Karpas-422 (cell line): Measurements from ENCODE around the gene SPATA12. TPM values are rescaled to one million over a fixed set of nuclear protein-coding genes. Genes with fewer than 3 reads are reported as not detected.

ENCODE experiments used
- DNase-seq: peaks from one replicate; pipeline ENCODE4 v3.0.0-alpha.2; 2015
- H2AFZ ChIP-seq: fragments of 200-600 bp; sonication (generic); 2 replicates; pipeline ENCODE4 v1.6.1; 2014; ENCODE audit warnings: antibody characterized with exemption, low read length, mixed read lengths
- H3K27ac ChIP-seq: fragments of 200-600 bp; sonication (generic); 2 replicates; pipeline ENCODE4 v1.5.1; 2014; ENCODE audit warnings: mild to moderate bottlenecking, low read length, moderate library complexity
- H3K27me3 ChIP-seq: fragments of 200-600 bp; sonication (generic); 2 replicates; pipeline ENCODE4 v1.6.1; 2014; ENCODE audit warnings: low read length, mixed read lengths
- H3K36me3 ChIP-seq: fragments of 200-600 bp; sonication (generic); 2 replicates; pipeline ENCODE4 v1.6.1; 2014; ENCODE audit warnings: low read length, mixed read lengths; ENCODE audit not compliant: insufficient read depth
- H3K4me1 ChIP-seq: fragments of 200-600 bp; sonication (generic); 2 replicates; pipeline ENCODE4 v1.6.1; 2014; ENCODE audit warnings: mild to moderate bottlenecking, low read length, mixed read lengths
- H3K4me2 ChIP-seq: fragments of 200-600 bp; sonication (generic); 2 replicates; pipeline ENCODE4 v1.6.1; 2014; ENCODE audit warnings: low read length, low read depth, mild to moderate bottlenecking; ENCODE audit not compliant: poor library complexity, severe bottlenecking
- H3K4me3 ChIP-seq: fragments of 200-600 bp; sonication (generic); 2 replicates; pipeline ENCODE4 v1.5.1; 2014; ENCODE audit warnings: mild to moderate bottlenecking, antibody characterized with exemption, low read length, mixed read lengths
- H3K79me2 ChIP-seq: fragments of 200-600 bp; sonication (generic); 2 replicates; pipeline ENCODE4 v1.6.1; 2014; ENCODE audit warnings: mild to moderate bottlenecking, low read length, mixed read lengths
- H3K9ac ChIP-seq: fragments of 200-600 bp; sonication (generic); 2 replicates; pipeline ENCODE4 v1.6.0; 2014; ENCODE audit warnings: low read length
- H3K9me2 ChIP-seq: fragments of 200-600 bp; sonication (generic), shearing (Covaris generic); replicated peaks from 2 replicates; pipeline ENCODE4 v1.6.0; 2014; ENCODE audit warnings: mild to moderate bottlenecking, low read length, moderate library complexity; ENCODE audit not compliant: insufficient read depth
- H3K9me3 ChIP-seq: fragments of 300-700, 200-600 bp; sonication (generic); 2 replicates; pipeline ENCODE4 v1.6.1; 2014; ENCODE audit warnings: low read length, mixed read lengths
- H4K20me1 ChIP-seq: fragments of 200-600 bp; sonication (generic); 2 replicates; pipeline ENCODE4 v1.6.1; 2014; ENCODE audit warnings: mild to moderate bottlenecking, antibody characterized with exemption, low read length, low read depth; ENCODE audit not compliant: insufficient read depth
- total RNA-seq: library from RNA; depleted of rRNA; stranded (reverse); fragments of >200 nt; shearing (Covaris generic); gene quantifications from 2 replicates; pipeline ENCODE4 v1.2.3, GENCODE V29; 2014; ENCODE audit warnings: low replicate concordance

Gene SPATA12
- total RNA-seq, 1 experiment from 2014 or later: 3.9 TPM

- no peaks in the 10 kb centered on the region for H4K20me1 ChIP-seq
- H3K9me3 ChIP-seq: no peaks in the 10 kb centered on the region
- no peak overlapping the region for H3K4me3 ChIP-seq
- peaks cover 79% of the 10 kb centered on the region for H3K4me1 ChIP-seq
- H3K4me2 ChIP-seq: peak overlapping the region; percentile 57
- no peak overlapping the region for H2AFZ ChIP-seq
- no peaks in the 10 kb centered on the region for H3K27me3 ChIP-seq
- H3K79me2 ChIP-seq: no peaks in the 10 kb centered on the region
- H3K9ac ChIP-seq: peak overlapping the region; percentile 68
- H3K9me2 ChIP-seq: no peaks in the 10 kb centered on the region
- no peaks in the 10 kb centered on the region for H3K36me3 ChIP-seq
- no peak for DNase-seq
- H3K27ac ChIP-seq: peak overlapping the region; percentile 95
These were observed 28.0 kb downstream of the SPATA12 start for GRCh38 chr3:57088503-57088902.

GRCh38 chr3:57089043-57089442, 28.6 kb downstream of the SPATA12 start:
- DNase-seq: no peak
- Histone ChIP-seq H3K9ac (peak overlapping the region; percentile 68), H4K20me1 (no peaks in the 10 kb centered on the region), H3K9me2 (no peaks in the 10 kb centered on the region), H3K36me3 (no peaks in the 10 kb centered on the region), H3K4me1 (peaks cover 84% of the 10 kb centered on the region), H3K4me2 (peak overlapping the region; percentile 57), H3K9me3 (no peaks in the 10 kb centered on the region), H3K79me2 (no peaks in the 10 kb centered on the region), H3K27me3 (no peaks in the 10 kb centered on the region), H3K4me3 (peak overlapping the region; percentile 47; the same call in 1 of the 2 replicates), H2AFZ (no peak overlapping the region), H3K27ac (peak overlapping the region; percentile 95)

- H2AFZ ChIP-seq: peak overlapping the region; percentile 37
These were observed 31.2 kb downstream of the SPATA12 start for GRCh38 chr3:57091521-57092273.

GRCh38 chr3:57093489-57093888, 33.0 kb downstream of the SPATA12 start:
- Histone ChIP-seq H3K4me2 (peak overlapping the region; percentile 67), H3K27me3 (no peaks in the 10 kb centered on the region), H3K9me3 (no peaks in the 10 kb centered on the region), H3K4me3 (peak overlapping the region; percentile 41), H3K9me2 (no peaks in the 10 kb centered on the region), H3K4me1 (peaks cover 78% of the 10 kb centered on the region), H4K20me1 (no peaks in the 10 kb centered on the region), H2AFZ (peak overlapping the region; percentile 33; the same call in 1 of the 2 replicates), H3K27ac (peak overlapping the region; percentile 95), H3K79me2 (no peaks in the 10 kb centered on the region), H3K36me3 (no peaks in the 10 kb centered on the region), H3K9ac (peak overlapping the region; percentile 60)
- DNase-seq: peak; percentile 75

More at GRCh38 chr3:57091521-57092273, 31.2 kb downstream of the SPATA12 start:
- peaks cover 96% of the 10 kb centered on the region for H3K4me1 ChIP-seq
- H3K4me2 ChIP-seq: peak overlapping the region; percentile 57
- peak overlapping the region; percentile 12; the same call in 1 of the 2 replicates for H3K4me3 ChIP-seq
- no peaks in the 10 kb centered on the region for H3K36me3 ChIP-seq
- H3K27me3 ChIP-seq: no peaks in the 10 kb centered on the region
- H3K27ac ChIP-seq: peak overlapping the region; percentile 95
- no peaks in the 10 kb centered on the region for H3K9me2 ChIP-seq
- no peaks in the 10 kb centered on the region for H3K9me3 ChIP-seq
- H4K20me1 ChIP-seq: no peaks in the 10 kb centered on the region
- peak; percentile 68 for DNase-seq
- H3K9ac ChIP-seq: peak overlapping the region; percentile 68
- H3K79me2 ChIP-seq: no peaks in the 10 kb centered on the region

- H3K4me2 ChIP-seq: peak overlapping the region; percentile 67
- no peaks in the 10 kb centered on the region for H4K20me1 ChIP-seq
- peak; percentile 72 for DNase-seq
- H3K27me3 ChIP-seq: no peaks in the 10 kb centered on the region
- H3K9ac ChIP-seq: peak overlapping the region; percentile 60
- H3K36me3 ChIP-seq: no peaks in the 10 kb centered on the region
- no peaks in the 10 kb centered on the region for H3K9me2 ChIP-seq
- H3K79me2 ChIP-seq: no peaks in the 10 kb centered on the region
- peaks cover 74% of the 10 kb centered on the region for H3K4me1 ChIP-seq
- peak overlapping the region; percentile 95 for H3K27ac ChIP-seq
- no peaks in the 10 kb centered on the region for H3K9me3 ChIP-seq
- H2AFZ ChIP-seq: peak overlapping the region; percentile 33; the same call in 1 of the 2 replicates
- H3K4me3 ChIP-seq: peak overlapping the region; percentile 41
These were observed 33.6 kb downstream of the SPATA12 start for GRCh38 chr3:57093971-57094535.

GRCh38 chr3:57094575-57094974, 34.1 kb downstream of the SPATA12 start:
- Histone ChIP-seq H3K9ac (peak overlapping the region; percentile 60), H3K4me2 (peak overlapping the region; percentile 67)

GRCh38 chr3:57095363-57095762, 34.9 kb downstream of the SPATA12 start:
- no peak overlapping the region for H2AFZ ChIP-seq
- H4K20me1 ChIP-seq: no peaks in the 10 kb centered on the region
- H3K9me3 ChIP-seq: no peaks in the 10 kb centered on the region
- no peaks in the 10 kb centered on the region for H3K27me3 ChIP-seq
- peaks cover 73% of the 10 kb centered on the region for H3K4me1 ChIP-seq
- DNase-seq: no peak
- peak overlapping the region; percentile 60; the same call in 1 of the 2 replicates for H3K9ac ChIP-seq
- H3K36me3 ChIP-seq: no peaks in the 10 kb centered on the region
- peak overlapping the region; percentile 95 for H3K27ac ChIP-seq
- H3K9me2 ChIP-seq: no peaks in the 10 kb centered on the region
- no peak overlapping the region for H3K4me3 ChIP-seq
- H3K4me2 ChIP-seq: peak overlapping the region; percentile 67
- no peaks in the 10 kb centered on the region for H3K79me2 ChIP-seq

More at GRCh38 chr3:57094575-57094974, 34.1 kb downstream of the SPATA12 start:
- Histone ChIP-seq H3K9me3 (no peaks in the 10 kb centered on the region), H3K27ac (peak overlapping the region; percentile 95), H2AFZ (0 out of 2 replicates have a peak overlapping the region, but pooled peaks have one; percentile 24), H3K4me3 (peak overlapping the region; percentile 41), H3K27me3 (no peaks in the 10 kb centered on the region), H3K79me2 (no peaks in the 10 kb centered on the region), H3K9me2 (no peaks in the 10 kb centered on the region), H3K36me3 (no peaks in the 10 kb centered on the region), H3K4me1 (peaks cover 74% of the 10 kb centered on the region), H4K20me1 (no peaks in the 10 kb centered on the region)
- DNase-seq: peak; percentile 80

- no peaks in the 10 kb centered on the region for H3K9me3 ChIP-seq
- no peak overlapping the region for H3K4me3 ChIP-seq
- H2AFZ ChIP-seq: no peak overlapping the region
- H3K79me2 ChIP-seq: no peaks in the 10 kb centered on the region
- H4K20me1 ChIP-seq: no peaks in the 10 kb centered on the region
- H3K4me1 ChIP-seq: peaks cover 52% of the 10 kb centered on the region
- no peak overlapping the region for H3K27ac ChIP-seq
- DNase-seq: no peak
- H3K9ac ChIP-seq: no peak overlapping the region
- no peak overlapping the region for H3K4me2 ChIP-seq
- H3K9me2 ChIP-seq: no peaks in the 10 kb centered on the region
- no peaks in the 10 kb centered on the region for H3K36me3 ChIP-seq
- H3K27me3 ChIP-seq: no peaks in the 10 kb centered on the region
These were observed 37.1 kb downstream of the SPATA12 start for GRCh38 chr3:57097536-57097935.
